Natural killer cell (primary cell): ENCODE measurements around the gene ZMYND19. TPM values are rescaled to one million over a fixed set of nuclear protein-coding genes. Genes with fewer than 3 reads are reported as not detected.

Experiments used
- ATAC-seq, 3 donors: fragments of 150-1000 bp in 2 of 3; fragments of 200-7000 bp in 1 of 3; cut with Tn5 transposase; 1 replicate in 1 of 3; 2 replicates in 2 of 3; pipeline ENCODE4 v1.10.0; 2021; ENCODE audit warnings: mild to moderate bottlenecking in 2 of 3, moderate library complexity in 2 of 3
- DNase-seq, 2 donors: peaks; one replicate each; pipeline versions ENCODE4 v3.0.0 to v3.0.0-alpha.2; 2013 to 2021; ENCODE audit warnings: mixed read lengths in 1 of 2
- H3K27ac ChIP-seq: one replicate; pipeline ENCODE4 v1.5.1; 2013; ENCODE audit warnings: mild to moderate bottlenecking, low read length
- H3K27me3 ChIP-seq: one replicate; pipeline ENCODE4 v1.6.1; 2013; ENCODE audit warnings: low read length; ENCODE audit not compliant: control insufficient read depth, insufficient read depth
- H3K36me3 ChIP-seq: one replicate; pipeline ENCODE4 v1.6.1; 2013; ENCODE audit warnings: low read length; ENCODE audit not compliant: control insufficient read depth, insufficient read depth
- H3K4me1 ChIP-seq: one replicate; pipeline ENCODE4 v1.6.1; 2013; ENCODE audit warnings: low read length; ENCODE audit not compliant: control insufficient read depth, insufficient read depth
- H3K4me3 ChIP-seq: one replicate; pipeline ENCODE4 v1.5.1; 2013; ENCODE audit warnings: low read length
- H3K9me3 ChIP-seq: one replicate; pipeline ENCODE4 v1.6.1; 2013; ENCODE audit warnings: low read length; ENCODE audit not compliant: control insufficient read depth, insufficient read depth
- H3K27ac Mint-ChIP-seq, 2 donors: one replicate each; pipeline ENCODE4 v1.8.0; 2022; ENCODE audit warnings: mild to moderate bottlenecking in 2 of 2, mixed read lengths in 2 of 2, moderate library complexity in 1 of 2
- H3K27me3 Mint-ChIP-seq, 2 donors: one replicate each; pipeline ENCODE4 v1.8.0; 2022; ENCODE audit warnings: low read depth in 2 of 2, mixed read lengths in 2 of 2
- H3K36me3 Mint-ChIP-seq: one replicate; pipeline ENCODE4 v1.8.0; 2022; ENCODE audit warnings: mixed read lengths
- H3K4me1 Mint-ChIP-seq, 2 donors: one replicate each; pipeline ENCODE4 v1.8.0; 2022; ENCODE audit warnings: mixed read lengths in 2 of 2
- H3K4me3 Mint-ChIP-seq: one replicate; pipeline ENCODE4 v1.8.0; 2022; ENCODE audit warnings: mild to moderate bottlenecking, moderate library complexity, mixed read lengths
- H3K9me3 Mint-ChIP-seq, 2 donors: one replicate each; pipeline ENCODE4 v1.8.0; 2022; ENCODE audit warnings: mixed read lengths in 2 of 2
- CTCF ChIP-seq: fragments of 200-600 bp; IDR thresholded peaks from one replicate; pipeline ENCODE4 v1.8.0; 2022; ENCODE audit warnings: antibody characterized with exemption
- WGBS: methylation state at CpG from one replicate; pipeline ENCODE4 v1.1.7; 2013; ENCODE audit warnings: missing lambda C conversion rate; ENCODE audit not compliant: insufficient coverage; 5-methylcytosine and 5-hydroxymethylcytosine counted together
- intact Hi-C: fragments of 100-400 bp; cut with micrococcal nuclease; formaldehyde crosslinking; loops from one replicate; pipeline ENCODE4 v1.14.2; 2022
- total RNA-seq, 4 donors: library from RNA; stranded (reverse); fragments of 120-200 nt in 1 of 4; gene quantifications; one replicate each; pipeline versions ENCODE4 v1.2.3 to v1.2.4, GENCODE V29; 2013 to 2022

ZMYND19 gene
- total RNA-seq, 3 donors from 2014 or later (not counting 1 experiment from before 2014, with no cell fraction given), result 6.5 to 18.8 (median 16.3) TPM

GRCh38 chr9:137621131-137621757 is 30.9 kb upstream of the ZMYND19 start:
- no peak overlapping the region for H3K4me3 ChIP-seq
- no peaks in the 10 kb centered on the region for H3K9me3 ChIP-seq
- WGBS, result 81% methylated on average over 5 of the region's 6 CpGs
- Mint-ChIP-seq H3K36me3 (no peaks in the 10 kb centered on the region), H3K27me3 (no peaks in the 10 kb centered on the region), H3K27ac (peak overlapping the region; percentile 64 to 70), H3K4me1 (peaks cover 40 to 46% of the 10 kb centered on the region in 2 donors), H3K4me3 (peak overlapping the region; percentile 50), H3K9me3 (no peaks in the 10 kb centered on the region)
- H3K4me1 ChIP-seq, result peaks cover 49% of the 10 kb centered on the region
- peak in 1 of 2 donors; percentile 53 for DNase-seq
- no peak for ATAC-seq
- H3K27me3 ChIP-seq, result no peaks in the 10 kb centered on the region
- no peak overlapping the region for H3K27ac ChIP-seq
- peak; percentile 16 for TF ChIP-seq CTCF
- intact Hi-C loops, result no loop called here
- H3K36me3 ChIP-seq, result no peaks in the 10 kb centered on the region

GRCh38 chr9:137620581-137620980 is 30.3 kb upstream of the ZMYND19 start:
- 75% methylated on average over 7 of the region's 7 CpGs for WGBS
- no peak for DNase-seq
- Histone ChIP-seq H3K9me3 (no peaks in the 10 kb centered on the region), H3K27ac (no peak overlapping the region), H3K27me3 (no peaks in the 10 kb centered on the region), H3K36me3 (peaks cover 4% of the 10 kb centered on the region), H3K4me3 (no peak overlapping the region), H3K4me1 (peaks cover 42% of the 10 kb centered on the region)
- no peaks in the 10 kb centered on the region for H3K36me3 Mint-ChIP-seq
- H3K4me1 Mint-ChIP-seq, result peaks cover 38 to 43% of the 10 kb centered on the region in 2 donors
- intact Hi-C loops, result no loop called here
- ATAC-seq, result no peak
- peak overlapping the region; percentile 50 for H3K4me3 Mint-ChIP-seq
- peak overlapping the region; percentile 64 to 70 for H3K27ac Mint-ChIP-seq
- no peaks in the 10 kb centered on the region for H3K9me3 Mint-ChIP-seq
- no peaks in the 10 kb centered on the region for H3K27me3 Mint-ChIP-seq
- no peak for TF ChIP-seq CTCF

- Mint-ChIP-seq H3K9me3 (no peaks in the 10 kb centered on the region), H3K36me3 (no peaks in the 10 kb centered on the region), H3K4me1 (peaks cover 32 to 37% of the 10 kb centered on the region in 2 donors), H3K4me3 (peak overlapping the region; percentile 84), H3K27me3 (no peaks in the 10 kb centered on the region), H3K27ac (peak overlapping the region; percentile 87 to 94)
- no peak for TF ChIP-seq CTCF
- Histone ChIP-seq H3K4me3 (peak overlapping the region; percentile 67), H3K36me3 (peaks cover 9% of the 10 kb centered on the region), H3K9me3 (no peaks in the 10 kb centered on the region), H3K27ac (peak overlapping the region; percentile 72), H3K4me1 (peaks cover 37% of the 10 kb centered on the region), H3K27me3 (no peaks in the 10 kb centered on the region)
- no peak for ATAC-seq
- no peak for DNase-seq
- intact Hi-C loops, result no loop called here
- 48% methylated on average over 2 of the region's 4 CpGs for WGBS
These were observed 29.7 kb upstream of the ZMYND19 start for GRCh38 chr9:137620048-137620405.
